Skin of body (tissue), 3 donors: ENCODE results near the gene LCA5. TPM values are rescaled to one million over a fixed set of nuclear protein-coding genes. Genes with fewer than 3 reads are reported as not detected.
"Not testable (repeated sequence)": the region's sequence is repeated elsewhere in the genome, so short reads cannot be mapped to it uniquely, and the experiment has no call there.

Experiments used
- DNase-seq: peaks from one replicate; lab custom pipeline; 2025; lab: John Stamatoyannopoulos, UW
- small RNA-seq: library from RNA; depleted of rRNA; stranded (forward); fragments of <200 nt; gene quantifications from one replicate; pipeline ENCODE3, GENCODE V24; 2014; ENCODE audit warnings: low replicate concordance
- total RNA-seq: library from RNA; depleted of rRNA; stranded (reverse); fragments of >200 nt; gene quantifications from one replicate; pipeline ENCODE4 v1.2.3, GENCODE V29; 2014

LCA5 gene
- total RNA-seq, 1 donor from 2014 or later = 10.1 TPM

GRCh38 chr6:79467716-79468115 is 69.5 kb downstream of the LCA5 start:
- no peak for DNase-seq

- DNase-seq = peak; percentile 13
Measured at GRCh38 chr6:79466207-79466834, 70.9 kb downstream of the LCA5 start.

- DNase-seq = no peak
Measured at GRCh38 chr6:79465381-79465780, 71.8 kb downstream of the LCA5 start.

- DNase-seq = no peak
Measured at GRCh38 chr6:79463621-79464050, 73.6 kb downstream of the LCA5 start.

DNA sequence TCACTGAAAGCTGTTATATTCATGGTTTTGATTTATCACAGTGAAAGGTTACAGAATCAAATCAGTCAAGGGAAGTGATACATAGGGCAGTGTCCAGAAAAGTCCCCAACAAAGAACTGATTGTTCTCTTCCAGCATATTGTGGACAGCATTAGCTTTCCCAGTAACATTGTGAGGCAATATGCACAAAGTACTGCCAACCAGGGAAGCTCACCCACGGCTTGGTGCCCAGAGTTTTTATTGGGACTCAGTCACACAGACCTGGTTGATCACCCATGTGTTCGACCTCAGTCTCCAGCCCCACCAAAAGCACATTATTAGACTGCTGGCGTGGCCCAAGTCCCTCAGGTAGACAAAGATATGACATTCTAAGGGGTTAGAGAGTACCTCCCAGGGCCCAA is 76.0 kb downstream of the LCA5 start:
- no peak for DNase-seq

GRCh38 chr6:79455446-79455845 is 81.8 kb downstream of the LCA5 start:
- no peak for DNase-seq

- DNase-seq = peak; percentile 61
Measured at GRCh38 chr6:79453558-79454042, 83.6 kb downstream of the LCA5 start.

DNA sequence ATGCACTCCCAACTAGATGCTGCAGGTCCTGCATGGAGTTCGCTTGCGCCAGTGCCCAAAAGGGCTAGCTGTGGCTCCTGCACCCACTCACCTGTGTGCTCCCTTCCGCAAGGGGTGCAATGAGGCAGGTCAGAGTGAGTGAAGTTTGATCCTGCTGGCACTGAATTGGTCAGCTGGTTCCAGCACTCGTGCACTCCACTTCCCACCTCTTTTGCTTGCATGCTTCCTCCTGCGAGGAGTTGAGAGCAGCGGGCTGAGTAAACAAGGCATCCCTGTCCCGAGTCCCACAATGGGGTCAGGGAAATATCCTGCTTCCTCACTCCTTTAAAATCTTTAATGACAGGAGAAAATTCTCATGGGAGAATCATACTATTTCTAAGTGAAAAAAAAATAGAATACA is 86.2 kb downstream of the LCA5 start:
- no peak for DNase-seq

- no peak for DNase-seq
Measured at GRCh38 chr6:79446006-79446405, 91.2 kb downstream of the LCA5 start.

DNA sequence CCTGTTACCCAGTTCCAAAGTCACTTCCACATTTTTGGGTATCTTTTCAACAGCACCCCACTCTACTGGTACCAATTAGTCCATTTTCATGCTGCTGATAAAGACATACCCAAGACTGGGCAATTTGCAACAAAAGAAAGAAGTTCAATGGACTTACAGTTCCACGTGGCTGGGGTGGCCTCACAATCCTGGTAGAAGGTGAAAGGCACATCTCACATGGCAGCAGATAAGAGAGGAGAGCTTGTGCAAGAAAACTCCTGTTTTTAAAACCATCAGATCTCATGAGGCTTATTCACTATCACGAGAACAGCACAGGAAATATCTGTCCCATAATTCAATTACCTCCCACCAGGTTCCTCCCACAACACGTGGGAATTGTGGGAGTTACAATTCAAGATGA is 93.4 kb downstream of the LCA5 start:
- not testable (repeated sequence) for DNase-seq

DNA sequence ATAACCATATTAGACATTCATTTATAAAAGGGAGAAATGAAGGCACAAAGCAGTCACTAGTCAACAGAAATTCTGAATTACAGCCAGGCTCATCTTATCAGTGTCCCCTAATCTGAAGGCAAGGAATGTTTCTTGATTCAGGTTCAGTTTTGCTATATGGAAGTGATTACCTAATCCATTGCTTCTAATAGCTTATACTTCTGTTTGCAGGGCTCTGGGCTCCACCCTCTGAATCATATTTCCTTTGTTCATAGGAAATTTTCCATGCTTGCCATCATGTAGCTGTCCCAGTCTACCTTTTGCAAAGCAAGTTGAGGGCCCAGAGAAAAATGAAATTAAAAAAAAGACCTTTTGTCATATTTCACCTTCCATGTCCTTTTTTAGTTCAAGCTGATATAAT is 96.0 kb downstream of the LCA5 start:
- DNase-seq = no peak

GRCh38 chr6:79440598-79440997 is 96.6 kb downstream of the LCA5 start:
- DNase-seq = no peak

DNA sequence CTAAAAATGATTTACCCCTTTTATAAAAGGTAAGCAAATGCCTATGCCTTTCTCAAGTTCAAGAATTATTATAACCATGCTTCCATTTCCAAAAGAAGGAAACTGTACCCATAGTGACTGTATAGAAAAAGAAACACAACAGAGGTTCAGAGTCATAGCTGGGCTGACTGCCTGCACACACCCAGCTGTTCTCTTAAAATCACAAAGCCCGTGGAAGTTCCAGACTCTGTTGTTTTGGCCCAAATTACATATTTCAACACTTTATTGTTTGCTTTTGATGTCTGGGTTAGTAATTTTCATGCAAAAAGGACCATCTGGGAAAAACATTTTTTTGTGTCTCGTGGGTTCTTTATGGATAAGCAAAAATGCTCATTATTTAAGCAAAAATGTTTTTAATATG is 99.2 kb downstream of the LCA5 start:
- DNase-seq = peak; percentile 95

GRCh38 chr6:79436241-79436640 is 101.0 kb downstream of the LCA5 start:
- no peak for DNase-seq

DNA sequence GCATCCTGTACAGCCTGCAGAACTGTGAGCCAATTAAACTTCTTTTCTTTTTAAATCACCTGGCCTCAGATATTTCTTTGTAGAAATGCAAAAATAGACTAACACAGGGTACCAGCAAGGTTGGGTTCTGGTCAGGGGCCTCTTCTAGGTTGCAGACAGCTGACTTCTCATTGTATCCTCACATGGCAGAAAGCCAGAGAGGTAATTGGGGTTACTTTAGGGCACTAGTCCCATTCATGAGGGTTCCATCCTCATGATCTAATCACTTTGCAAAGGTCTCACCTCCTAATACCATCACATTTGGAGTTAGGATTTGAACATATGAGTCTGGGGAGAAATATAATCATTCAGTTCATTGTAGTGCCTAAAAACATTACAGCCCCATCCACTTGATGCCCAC is 101.5 kb downstream of the LCA5 start:
- no peak for DNase-seq

Small RNA genes within 50 kb of the gene (small RNA-seq; reads per million reads assigned to genes)
- gene DBIP1 = not detected

Other genes with a start within 250 kb of the LCA5 start
- 19.5 TPM for gene SH3BGRL2, start 93.9 kb upstream of the LCA5 start, total RNA-seq